Occipital lobe (tissue), 3 donors: Measurements from ENCODE around the gene LUC7L. TPM values are rescaled to one million over a fixed set of nuclear protein-coding genes. Genes with fewer than 3 reads are reported as not detected.

Experiments
- DNase-seq: peaks from one replicate; lab custom pipeline; 2025; lab: John Stamatoyannopoulos, UW
- small RNA-seq: library from RNA; depleted of rRNA; stranded (forward); fragments of <200 nt; gene quantifications from one replicate; pipeline ENCODE3, GENCODE V24; 2014
- total RNA-seq: library from RNA; depleted of rRNA; stranded (reverse); fragments of >200 nt; gene quantifications from one replicate; pipeline ENCODE4 v1.2.3, GENCODE V29; 2014

LUC7L gene
- total RNA-seq, 1 donor from 2014 or later: 76.4 TPM

GRCh38 chr16:143456-143855 lies 85.8 kb downstream of the LUC7L start:
- DNase-seq: no peak

DNA sequence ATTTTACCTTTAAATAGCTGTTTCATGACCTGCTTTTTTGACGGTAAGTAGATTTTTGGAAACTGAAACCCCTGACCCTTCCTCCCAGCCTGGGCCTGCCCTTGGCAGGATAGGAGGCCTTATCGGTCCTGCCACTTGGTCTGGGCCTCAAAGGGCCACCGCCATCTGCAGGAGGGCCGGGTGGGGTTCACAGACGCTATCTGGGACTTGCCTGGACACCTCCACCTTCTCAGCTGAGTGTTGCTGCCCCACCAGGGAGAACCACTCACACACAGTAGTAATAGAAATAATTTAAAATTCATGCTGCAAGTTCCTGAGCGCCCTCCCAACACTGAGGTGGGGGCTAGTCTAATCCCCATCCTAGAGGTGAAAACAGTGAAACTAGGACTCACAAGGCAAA lies 86.2 kb downstream of the LUC7L start:
- no peak for DNase-seq

GRCh38 chr16:142405-142967 lies 86.8 kb downstream of the LUC7L start:
- no peak for DNase-seq

GRCh38 chr16:140175-140857 lies 88.9 kb downstream of the LUC7L start:
- DNase-seq: no peak

Small RNAs within 50 kb of the gene (small RNA-seq; reads per million reads assigned to genes)
- not detected for gene RF00019

Other genes with a start within 250 kb of the LUC7L start
- 2.8 TPM for gene POLR3K, start 175.8 kb downstream of the LUC7L start, total RNA-seq
- 11.4 TPM for gene SNRNP25, start 175.6 kb downstream of the LUC7L start, total RNA-seq
- 3.0 TPM for gene RHBDF1, start 156.8 kb downstream of the LUC7L start, total RNA-seq
- 50.7 TPM for gene MPG, start 151.2 kb downstream of the LUC7L start, total RNA-seq
- gene NPRL3, start 90.8 kb downstream of the LUC7L start, total RNA-seq: 6.1 TPM
- 0.31 TPM for gene HBZ, start 76.8 kb downstream of the LUC7L start, total RNA-seq
- 15.0 TPM for gene HBM, start 63.5 kb downstream of the LUC7L start, total RNA-seq
- gene HBA2, start 56.6 kb downstream of the LUC7L start, total RNA-seq: 614 TPM
- gene HBA1, start 52.8 kb downstream of the LUC7L start, total RNA-seq: 270 TPM
- 5.3 TPM for gene HBQ1, start 49.0 kb downstream of the LUC7L start, total RNA-seq
- gene FAM234A, start 5.4 kb upstream of the LUC7L start, total RNA-seq: 20.7 TPM
- 2.8 TPM for gene RGS11, start 46.5 kb upstream of the LUC7L start, total RNA-seq
- 35.9 TPM for gene ARHGDIG, start 51.1 kb upstream of the LUC7L start, total RNA-seq
- 6.4 TPM for gene PDIA2, start 53.7 kb upstream of the LUC7L start, total RNA-seq
- gene AXIN1, start 123.3 kb upstream of the LUC7L start, total RNA-seq: 18.7 TPM
- gene MRPL28, start 141.1 kb upstream of the LUC7L start, total RNA-seq: 28.1 TPM
- gene PGAP6, start 152.5 kb upstream of the LUC7L start, total RNA-seq: 14.3 TPM
- gene NME4, start 167.8 kb upstream of the LUC7L start, total RNA-seq: 15.4 TPM
- gene DECR2, start 172.4 kb upstream of the LUC7L start, total RNA-seq: 7.6 TPM
- 25.6 TPM for gene RAB11FIP3, start 196.2 kb upstream of the LUC7L start, total RNA-seq